A673 (cell line): ENCODE results near the gene KLHL33. TPM values are rescaled to one million over a fixed set of nuclear protein-coding genes. Genes with fewer than 3 reads are reported as not detected.

Experiments used
- BruUV-seq: library from RNA; stranded (reverse); fragments of 400-500 nt; replicated peaks from 2 replicates; lab custom pipeline; 2021; lab: Mats Ljungman, UMichigan
- CTCF ChIA-PET: fragments of 300-600 bp; sonication (Branson Sonifier 250); formaldehyde crosslinking; loops from one replicate; lab custom pipeline; 2022; ENCODE audit warnings: antibody characterized with exemption; lab: Charles Lee
- POLR2A ChIA-PET: fragments of 300-600 bp; sonication (Branson Sonifier 250); formaldehyde crosslinking; loops from one replicate; lab custom pipeline; 2022; ENCODE audit warnings: antibody characterized with exemption; ENCODE audit not compliant: low non-redundant PET; lab: Charles Lee
- DNase-seq: peaks from one replicate; pipeline ENCODE4 v3.0.0-alpha.2; 2015; ENCODE audit warnings: low spot score
- H3K27ac ChIP-seq: fragments of 200-600 bp; sonication (generic); 2 replicates; pipeline ENCODE4 v1.5.1; 2016; ENCODE audit warnings: mixed run types, low read depth, mild to moderate bottlenecking, mixed read lengths, antibody characterized with exemption, low read length; ENCODE audit not compliant: poor library complexity, severe bottlenecking
- H3K27me3 ChIP-seq: fragments of 200-600 bp; sonication (generic); replicated peaks from 2 replicates; pipeline ENCODE4 v1.6.1; 2017; ENCODE audit warnings: mixed run types, low read depth, mild to moderate bottlenecking, mixed read lengths, antibody characterized with exemption, low read length; ENCODE audit not compliant: insufficient read depth, poor library complexity
- H3K36me3 ChIP-seq: fragments of 200-600 bp; sonication (generic); 2 replicates; pipeline ENCODE4 v1.6.1; 2016; ENCODE audit warnings: mixed run types, mild to moderate bottlenecking, mixed read lengths, antibody characterized with exemption, low read length; ENCODE audit not compliant: insufficient read depth, poor library complexity, severe bottlenecking
- H3K4me1 ChIP-seq: fragments of 200-600 bp; sonication (generic); 2 replicates; pipeline ENCODE4 v1.6.1; 2017; ENCODE audit warnings: mixed run types, mild to moderate bottlenecking, mixed read lengths, antibody characterized with exemption, low read length; ENCODE audit not compliant: insufficient read depth, poor library complexity, severe bottlenecking
- H3K4me3 ChIP-seq: fragments of 200-600 bp; sonication (generic); 2 replicates; pipeline ENCODE4 v1.5.1; 2016; ENCODE audit warnings: low read depth, mixed run types, mild to moderate bottlenecking, mixed read lengths, low read length; ENCODE audit not compliant: poor library complexity, severe bottlenecking
- H3K9me3 ChIP-seq: fragments of 200-600 bp; sonication (generic); 2 replicates; pipeline ENCODE4 v1.6.1; 2016; ENCODE audit warnings: mixed run types, low read depth, mild to moderate bottlenecking, mixed read lengths, antibody characterized with exemption, low read length; ENCODE audit not compliant: poor library complexity, severe bottlenecking
- EZH2 ChIP-seq: fragments of 200-600 bp; sonication (generic); IDR thresholded peaks from 2 replicates; pipeline ENCODE4 v1.6.1; 2017; ENCODE audit warnings: borderline replicate concordance, low read depth, mild to moderate bottlenecking, mixed read lengths, antibody characterized with exemption, low read length; ENCODE audit not compliant: poor library complexity, severe bottlenecking
- intact Hi-C: fragments of 100-400 bp; cut with micrococcal nuclease; formaldehyde crosslinking; loops from one replicate; pipeline ENCODE4 v1.10.0; 2022; ENCODE audit not compliant: unreplicated experiment
- total RNA-seq: library from RNA; stranded (reverse); gene quantifications from 2 replicates; pipeline ENCODE4 v1.2.3, GENCODE V29; 2021
- TF ChIP-seq, protein P1 (sequence below): fragments of 300-800, 200-600 bp; sonication (generic); conservative IDR thresholded peaks from 2 replicates; pipeline ENCODE4 v1.5.1; 2017; ENCODE audit warnings: low read depth, mild to moderate bottlenecking, antibody characterized with exemption, low read length, moderate library complexity, mixed read lengths

Gene KLHL33
- total RNA-seq, 1 experiment from 2014 or later: 0.04 TPM

DNA sequence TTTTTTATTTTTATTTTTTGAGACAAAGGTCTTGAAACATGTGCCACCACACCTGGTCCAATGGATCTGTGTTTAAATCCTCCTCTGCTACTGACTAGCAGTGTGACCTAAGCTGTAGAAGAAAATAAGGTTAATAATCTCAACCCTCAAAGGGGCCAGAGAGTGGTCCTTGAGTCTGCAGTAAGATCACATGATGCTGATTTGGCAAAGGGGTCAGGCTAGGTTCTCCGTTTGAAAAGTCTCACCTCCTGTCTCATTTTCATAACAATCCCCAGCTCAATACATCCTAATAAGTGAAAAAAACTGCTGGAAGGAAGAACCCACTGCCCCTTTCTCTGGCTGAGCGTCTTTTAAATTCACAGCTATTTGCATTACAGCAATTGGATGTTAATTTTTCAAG lies 14.7 kb downstream of the KLHL33 start:
- TF ChIP-seq, protein P1, sequence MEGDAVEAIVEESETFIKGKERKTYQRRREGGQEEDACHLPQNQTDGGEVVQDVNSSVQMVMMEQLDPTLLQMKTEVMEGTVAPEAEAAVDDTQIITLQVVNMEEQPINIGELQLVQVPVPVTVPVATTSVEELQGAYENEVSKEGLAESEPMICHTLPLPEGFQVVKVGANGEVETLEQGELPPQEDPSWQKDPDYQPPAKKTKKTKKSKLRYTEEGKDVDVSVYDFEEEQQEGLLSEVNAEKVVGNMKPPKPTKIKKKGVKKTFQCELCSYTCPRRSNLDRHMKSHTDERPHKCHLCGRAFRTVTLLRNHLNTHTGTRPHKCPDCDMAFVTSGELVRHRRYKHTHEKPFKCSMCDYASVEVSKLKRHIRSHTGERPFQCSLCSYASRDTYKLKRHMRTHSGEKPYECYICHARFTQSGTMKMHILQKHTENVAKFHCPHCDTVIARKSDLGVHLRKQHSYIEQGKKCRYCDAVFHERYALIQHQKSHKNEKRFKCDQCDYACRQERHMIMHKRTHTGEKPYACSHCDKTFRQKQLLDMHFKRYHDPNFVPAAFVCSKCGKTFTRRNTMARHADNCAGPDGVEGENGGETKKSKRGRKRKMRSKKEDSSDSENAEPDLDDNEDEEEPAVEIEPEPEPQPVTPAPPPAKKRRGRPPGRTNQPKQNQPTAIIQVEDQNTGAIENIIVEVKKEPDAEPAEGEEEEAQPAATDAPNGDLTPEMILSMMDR: no peak
- no peak for TF ChIP-seq EZH2
- ChIA-PET POLR2A (interaction anchor here (0.6 kb wide), 1 partner anchor 49 kb away, joined by 3 read pairs; no protein-coding TSS in a partner anchor), CTCF (interaction anchor here (0.7 kb wide), 1 partner anchor 188 kb away, joined by 3 read pairs; no protein-coding TSS in a partner anchor)
- BruUV-seq: no TSS peak
- Histone ChIP-seq H3K4me3 (no peak overlapping the region), H3K36me3 (no peaks in the 10 kb centered on the region), H3K4me1 (no peaks in the 10 kb centered on the region), H3K27me3 (no peaks in the 10 kb centered on the region), H3K27ac (no peak overlapping the region), H3K9me3 (no peaks in the 10 kb centered on the region)
- DNase-seq: no peak
- intact Hi-C loops: no loop called here

DNA sequence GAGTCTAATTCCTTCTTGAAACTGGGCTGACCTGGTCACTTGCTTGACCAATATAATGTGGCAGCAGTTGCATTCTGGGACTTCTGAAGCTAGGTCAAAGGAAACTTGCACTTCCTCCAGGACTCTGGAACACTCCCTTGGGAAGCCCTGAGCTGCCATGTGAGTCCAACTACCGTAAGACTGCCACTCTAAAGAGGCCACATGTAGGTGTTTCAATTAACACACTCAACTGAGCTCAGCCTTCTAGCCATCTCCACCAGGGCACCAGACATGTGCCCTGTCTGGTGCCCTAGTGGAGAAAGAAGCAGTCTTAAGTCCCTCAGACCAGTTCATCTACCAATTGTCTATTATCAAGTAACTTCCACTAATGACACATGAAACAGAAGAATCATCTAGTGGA lies 16.5 kb downstream of the KLHL33 start:
- intact Hi-C loops: no loop called here
- ChIA-PET POLR2A (no interaction called here), CTCF (no interaction called here)

DNA sequence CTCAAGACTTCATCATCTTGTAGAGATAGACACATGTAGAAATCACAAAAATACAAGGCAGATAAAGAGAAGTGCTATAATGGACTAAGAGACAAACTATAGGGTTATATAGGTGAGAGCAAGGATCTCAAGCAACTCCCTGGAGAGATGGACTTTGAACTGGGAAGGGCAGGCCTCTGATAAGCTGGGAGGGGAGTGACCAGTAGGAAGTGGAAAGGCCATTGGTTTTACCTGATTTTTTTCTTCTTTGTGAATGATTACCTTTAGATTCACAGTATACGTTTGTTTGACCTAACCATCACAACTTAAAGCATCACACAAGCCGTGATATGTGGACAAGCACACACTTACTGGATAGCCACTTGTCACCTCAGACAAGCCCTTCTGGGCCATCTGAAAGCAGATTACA lies 17.5 kb downstream of the KLHL33 start:
- no peaks in the 10 kb centered on the region for H3K9me3 ChIP-seq
- no peak overlapping the region for H3K4me3 ChIP-seq
- no peaks in the 10 kb centered on the region for H3K36me3 ChIP-seq
- DNase-seq: no peak
- BruUV-seq: no TSS peak
- H3K27me3 ChIP-seq: no peaks in the 10 kb centered on the region
- no peak overlapping the region for H3K27ac ChIP-seq
- ChIA-PET POLR2A (no interaction called here), CTCF (no interaction called here)
- TF ChIP-seq EZH2: no peak
- TF ChIP-seq, protein P1: no peak
- intact Hi-C loops: no loop called here
- peaks cover 8% of the 10 kb centered on the region for H3K4me1 ChIP-seq

More for the DNA sequence above, 16.5 kb downstream of the KLHL33 start:
- no peaks in the 10 kb centered on the region for H3K9me3 ChIP-seq
- TF ChIP-seq, protein P1: no peak
- no peak for TF ChIP-seq EZH2
- DNase-seq: no peak
- no TSS peak for BruUV-seq
- no peak overlapping the region for H3K27ac ChIP-seq
- H3K4me3 ChIP-seq: no peak overlapping the region
- no peaks in the 10 kb centered on the region for H3K27me3 ChIP-seq
- no peaks in the 10 kb centered on the region for H3K36me3 ChIP-seq
- H3K4me1 ChIP-seq: no peaks in the 10 kb centered on the region
